T-helper 9 cell (primary cell): ENCODE measurements around the gene SCGB3A2.

Experiments used
- DNase-seq: peaks from one replicate; pipeline ENCODE4 v3.0.0-alpha.2; 2020

SCGB3A2 gene

DNA sequence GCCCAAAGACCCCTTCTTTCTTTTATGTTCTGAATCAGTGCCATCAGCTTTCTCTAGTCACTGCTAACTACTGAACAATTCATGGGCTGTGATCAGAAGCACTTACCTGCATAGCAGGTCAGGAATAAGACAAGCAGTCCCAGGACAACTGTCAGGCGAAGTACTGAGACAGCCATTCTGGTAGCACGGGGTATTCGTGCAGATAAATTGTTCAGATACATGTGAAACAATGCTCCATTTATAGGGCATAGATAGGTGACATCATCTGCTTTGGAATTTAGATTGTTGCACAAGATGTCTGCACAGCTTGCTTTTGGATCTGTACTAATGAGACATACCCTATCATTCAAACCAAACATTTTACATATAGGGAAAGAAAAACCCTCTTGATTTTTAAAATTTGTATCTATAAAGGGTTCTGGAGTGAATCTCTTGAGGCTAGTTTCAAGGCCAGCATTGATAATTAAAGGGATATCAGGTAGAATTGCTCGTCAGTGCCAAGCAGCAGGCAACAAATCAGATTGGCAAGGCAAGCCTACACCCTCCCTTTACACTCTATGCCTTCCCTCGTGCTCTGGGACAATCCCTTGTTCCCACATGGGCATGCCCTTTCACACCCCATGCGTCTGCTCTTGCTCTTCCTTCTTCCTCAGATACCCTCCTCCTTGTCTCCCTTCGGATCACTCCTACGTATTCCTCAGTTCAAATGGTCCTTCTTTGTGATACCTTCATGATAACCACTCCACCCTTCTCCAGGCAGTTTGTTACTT is 28.0 kb downstream of the SCGB3A2 start, which contains the start of gene C5orf46:
C5orf46 (minus strand) TSS at position 213 of the 770 bp plus-strand sequence; CDS start at position 176, 37 bp downstream.
- DNase-seq: no peak

DNA sequence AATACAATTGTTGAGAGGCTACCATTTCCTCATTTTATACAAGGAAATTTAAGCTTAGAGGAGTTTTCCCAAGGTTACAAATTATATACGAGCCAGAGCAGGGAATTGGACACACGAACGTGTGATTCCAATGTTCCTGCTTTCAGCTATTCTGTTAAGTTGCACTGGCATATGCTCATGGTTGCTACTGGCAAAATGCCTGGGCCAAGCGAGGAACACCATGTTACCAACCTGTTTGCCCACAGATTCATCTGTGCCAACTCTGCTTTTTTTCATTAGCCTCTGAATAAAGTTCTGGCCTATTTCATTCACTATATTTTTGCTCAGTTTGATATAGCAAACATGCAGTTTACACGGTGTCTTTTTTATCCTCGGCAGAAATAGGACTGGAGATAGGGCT is 32.9 kb downstream of the SCGB3A2 start:
- DNase-seq: no peak

DNA sequence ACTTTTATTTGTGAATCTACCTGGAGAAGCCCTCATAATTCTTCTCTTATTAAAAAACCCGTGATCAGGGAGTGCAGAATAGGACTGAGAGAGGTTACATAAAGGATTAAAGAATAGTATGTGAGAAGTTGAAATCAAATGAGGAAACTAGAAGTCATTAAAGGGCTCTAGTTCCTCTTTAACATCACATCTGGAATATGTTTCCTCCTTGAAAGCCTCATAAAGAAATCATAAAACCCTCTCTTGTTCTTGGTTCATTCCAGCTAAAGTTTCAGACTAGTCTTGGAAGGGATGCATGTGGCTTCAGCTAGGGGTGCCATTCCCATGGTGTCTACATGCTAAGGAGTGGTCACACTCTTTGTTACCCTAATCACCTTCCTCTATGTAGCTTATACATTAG is 33.5 kb downstream of the SCGB3A2 start:
- no peak for DNase-seq

DNA sequence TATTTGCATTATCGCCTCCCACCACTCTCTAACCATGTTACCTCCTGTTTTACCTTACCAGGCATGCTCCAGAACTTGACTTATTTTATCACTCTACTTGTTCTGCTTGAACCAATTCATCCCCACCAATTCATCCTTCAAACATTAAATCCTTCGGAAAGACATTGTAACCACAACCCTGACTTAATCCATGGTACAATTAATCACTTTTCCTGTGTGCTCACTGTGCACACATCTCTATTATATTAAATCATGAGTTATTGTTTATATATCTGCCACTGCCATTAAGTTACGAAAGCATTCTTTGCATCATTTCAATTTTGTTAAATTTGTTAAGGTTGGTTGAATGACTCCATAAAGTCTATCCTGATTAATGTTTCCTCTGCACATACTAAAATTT is 35.3 kb downstream of the SCGB3A2 start:
- no peak for DNase-seq

DNA sequence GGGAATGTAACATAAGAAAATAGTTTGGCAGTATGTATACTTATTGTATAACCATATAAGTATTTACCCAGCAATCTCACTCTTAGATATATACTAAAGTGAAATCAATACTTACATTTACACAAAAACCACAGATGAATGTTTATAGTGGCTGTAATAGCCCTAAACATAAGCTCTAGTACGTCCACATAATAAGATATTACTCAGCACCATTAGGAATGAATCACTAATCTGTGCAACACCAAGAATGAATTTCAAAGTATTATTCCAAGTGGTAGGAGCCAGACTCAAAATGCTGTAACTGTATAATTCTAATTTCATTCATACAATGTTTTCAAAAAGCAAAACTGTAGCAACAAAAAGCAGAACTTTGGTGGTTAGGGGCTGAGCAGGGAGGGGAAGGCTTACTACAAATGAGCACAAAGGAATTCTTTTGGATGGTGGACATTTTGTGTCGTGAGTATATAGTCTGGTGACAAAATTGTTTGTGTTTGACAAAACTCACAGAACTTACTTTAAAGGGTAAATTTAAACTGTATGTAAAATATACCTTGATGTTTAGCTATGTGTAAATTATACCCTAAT is 39.7 kb downstream of the SCGB3A2 start:
- DNase-seq: no peak

DNA sequence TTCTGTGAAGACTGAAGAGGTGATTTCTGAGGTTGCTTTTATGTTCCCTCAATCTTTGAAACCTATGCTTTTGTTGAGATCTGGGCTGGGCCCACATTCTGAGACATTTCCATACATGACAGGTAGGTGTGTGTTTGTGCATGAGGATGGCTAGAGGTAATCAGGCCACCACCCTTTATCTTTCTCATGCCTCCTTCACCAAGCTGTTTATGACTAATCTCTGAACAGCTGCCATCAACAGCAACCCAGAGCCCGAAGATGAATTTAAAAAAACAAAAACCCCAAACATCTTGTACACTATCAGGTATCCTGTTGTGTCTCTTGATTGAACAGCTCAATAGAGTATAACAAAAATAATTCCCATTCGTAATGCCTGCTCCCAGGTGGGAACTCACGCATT is 40.4 kb downstream of the SCGB3A2 start:
- DNase-seq: no peak

DNA sequence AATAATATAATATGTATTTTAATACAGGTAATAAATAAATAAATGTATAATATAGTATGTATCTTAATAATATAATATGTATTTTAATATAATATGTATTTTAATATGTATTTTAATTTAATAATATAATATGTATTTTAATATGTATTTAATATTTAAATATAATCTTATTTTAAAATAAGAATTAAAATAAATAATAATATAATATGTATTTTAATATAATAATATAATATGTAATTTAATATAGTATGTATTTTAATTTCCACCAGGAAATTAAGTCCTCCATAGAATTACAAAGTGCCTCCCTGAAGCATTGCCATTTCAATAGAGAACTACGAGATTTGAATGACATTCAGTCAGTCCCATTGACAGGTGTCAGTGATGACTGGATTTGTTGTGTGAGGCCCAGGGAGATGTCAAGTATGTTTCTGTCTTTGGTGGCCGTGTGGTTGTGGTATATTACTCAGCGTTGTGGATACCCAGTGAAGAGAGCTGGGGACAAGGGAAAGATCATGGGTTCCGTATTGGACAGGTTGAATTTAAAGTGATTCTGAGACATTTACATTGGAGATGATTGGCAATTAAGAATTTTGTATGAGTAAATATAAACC is 42.0 kb downstream of the SCGB3A2 start:
- no peak for DNase-seq

DNA sequence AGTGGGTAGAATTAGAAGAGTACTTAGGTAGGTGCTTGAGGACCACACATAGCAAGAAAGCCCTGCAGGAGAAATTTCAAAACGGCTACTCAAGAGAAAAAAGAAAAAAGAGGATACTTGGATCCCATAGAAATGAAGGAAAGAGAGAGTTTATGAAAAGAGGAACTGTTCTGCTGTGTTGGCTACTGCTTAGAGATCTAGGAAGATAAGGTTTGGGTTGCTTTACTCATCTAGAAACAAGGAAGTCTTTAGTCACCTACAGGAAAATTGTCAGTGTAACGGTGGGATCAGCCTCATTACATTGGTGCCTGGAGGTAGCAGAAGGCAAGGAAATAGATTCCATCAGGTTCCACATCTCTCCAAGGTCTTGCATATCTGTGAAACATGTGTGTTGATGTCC is 42.6 kb downstream of the SCGB3A2 start:
- DNase-seq: no peak

DNA sequence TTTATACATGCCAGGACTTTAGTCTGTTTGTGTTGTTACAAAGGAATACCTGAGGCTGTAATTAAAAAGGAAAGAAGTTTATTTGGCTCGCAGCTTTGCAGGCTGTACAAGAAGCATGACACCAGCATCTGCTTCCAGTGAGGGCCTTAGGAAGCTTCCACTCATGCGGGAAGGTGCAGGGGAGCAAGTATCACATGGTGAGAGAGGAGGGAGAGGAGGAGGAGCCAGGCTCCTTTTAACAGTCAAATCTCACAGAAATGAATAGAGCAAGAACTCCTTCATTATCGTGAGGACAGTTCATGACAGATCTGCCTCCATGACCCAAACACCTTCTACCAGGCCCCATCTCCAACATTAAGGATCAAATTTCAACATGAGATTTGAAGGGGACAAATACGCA is 46.5 kb downstream of the SCGB3A2 start:
- no peak for DNase-seq

DNA sequence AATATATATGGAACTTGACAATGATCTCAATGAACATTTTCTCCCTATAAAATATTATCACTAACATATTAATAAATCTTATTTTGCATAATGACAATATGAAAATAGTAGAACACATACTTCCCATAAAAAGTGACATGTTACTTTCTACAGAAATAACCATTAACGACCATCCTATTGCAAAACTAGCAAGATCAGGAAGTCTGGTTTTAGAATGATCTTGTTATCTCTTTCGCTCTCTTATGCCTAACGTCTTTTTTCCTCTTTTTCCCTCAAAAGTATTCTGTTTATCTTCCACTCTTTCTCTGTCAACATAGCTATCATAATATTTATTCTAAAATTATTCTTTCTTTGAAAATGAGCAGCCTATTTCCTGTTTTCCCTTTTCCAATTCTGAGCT is 49.4 kb downstream of the SCGB3A2 start:
- DNase-seq: no peak

DNA sequence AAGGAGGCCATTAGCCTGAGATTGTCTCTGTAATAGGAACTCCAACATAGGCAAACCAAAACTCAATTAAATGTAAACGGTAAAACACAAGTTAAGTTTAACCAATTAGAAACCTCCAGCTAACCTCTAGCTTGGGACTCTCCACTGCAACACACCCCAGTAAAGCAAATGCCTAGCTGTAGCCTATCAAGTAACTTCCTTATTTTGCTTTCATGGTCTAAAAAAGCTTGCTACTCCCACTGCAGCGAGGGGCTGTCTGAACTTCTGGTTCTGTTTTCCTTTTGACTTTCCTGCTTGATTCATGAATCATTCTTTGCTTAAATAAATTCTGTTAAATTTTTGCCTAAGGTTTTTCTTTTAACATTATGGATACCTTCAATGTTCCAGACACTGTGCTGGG is 52.3 kb downstream of the SCGB3A2 start:
- no peak for DNase-seq
